Gastroesophageal sphincter (tissue), 3 donors: ENCODE measurements around the gene PDE4A.

ENCODE experiments used
- POLR2A ChIP-seq, 2 donors: fragments of 450-650 bp; IDR thresholded peaks; one replicate each; pipeline ENCODE4 v1.6.1; 2017; ENCODE audit warnings: antibody characterized with exemption in 2 of 2, mild to moderate bottlenecking in 2 of 2, moderate library complexity in 1 of 2
- TF ChIP-seq, protein P1 (sequence below), 4 experiments: fragments of 200-600 bp in 2 of 4; fragments of 450-650 bp in 2 of 4; sonication (generic) in 1 of 4; IDR thresholded peaks; one replicate each; pipeline ENCODE4 v1.5.1; 2017 to 2019; ENCODE audit warnings: antibody characterized with exemption in 4 of 4, mild to moderate bottlenecking in 2 of 4, moderate library complexity in 2 of 4

- TF ChIP-seq, protein P1, sequence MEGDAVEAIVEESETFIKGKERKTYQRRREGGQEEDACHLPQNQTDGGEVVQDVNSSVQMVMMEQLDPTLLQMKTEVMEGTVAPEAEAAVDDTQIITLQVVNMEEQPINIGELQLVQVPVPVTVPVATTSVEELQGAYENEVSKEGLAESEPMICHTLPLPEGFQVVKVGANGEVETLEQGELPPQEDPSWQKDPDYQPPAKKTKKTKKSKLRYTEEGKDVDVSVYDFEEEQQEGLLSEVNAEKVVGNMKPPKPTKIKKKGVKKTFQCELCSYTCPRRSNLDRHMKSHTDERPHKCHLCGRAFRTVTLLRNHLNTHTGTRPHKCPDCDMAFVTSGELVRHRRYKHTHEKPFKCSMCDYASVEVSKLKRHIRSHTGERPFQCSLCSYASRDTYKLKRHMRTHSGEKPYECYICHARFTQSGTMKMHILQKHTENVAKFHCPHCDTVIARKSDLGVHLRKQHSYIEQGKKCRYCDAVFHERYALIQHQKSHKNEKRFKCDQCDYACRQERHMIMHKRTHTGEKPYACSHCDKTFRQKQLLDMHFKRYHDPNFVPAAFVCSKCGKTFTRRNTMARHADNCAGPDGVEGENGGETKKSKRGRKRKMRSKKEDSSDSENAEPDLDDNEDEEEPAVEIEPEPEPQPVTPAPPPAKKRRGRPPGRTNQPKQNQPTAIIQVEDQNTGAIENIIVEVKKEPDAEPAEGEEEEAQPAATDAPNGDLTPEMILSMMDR (IDR thresholded peaks at IDR 0.05): no peak
- TF ChIP-seq POLR2A (IDR thresholded peaks at IDR 0.05): no peak
Observed at GRCh38 chr19:10499550-10500246, 79.4 kb downstream of the PDE4A start.
